Testis (tissue), 2 donors: ENCODE measurements around the gene KRTAP10-1.

Experiments used
- CTCF ChIP-seq, 3 experiments: fragments of 450-650 bp in 2 of 3; fragments of 200-600 bp in 1 of 3; sonication (generic) in 1 of 3; IDR thresholded peaks; one replicate each; pipeline ENCODE4 v1.5.1; 2016 to 2019; ENCODE audit warnings: antibody characterized with exemption in 3 of 3, mild to moderate bottlenecking in 2 of 3, moderate library complexity in 1 of 3
- POLR2A ChIP-seq: fragments of 450-650 bp; IDR thresholded peaks from one replicate; pipeline ENCODE4 v1.6.1; 2017; ENCODE audit warnings: antibody characterized with exemption, mild to moderate bottlenecking, moderate library complexity

- TF ChIP-seq CTCF (IDR thresholded peaks at IDR 0.05) (no peak), POLR2A (no peak)
Measured at GRCh38 chr21:44585892-44586291, 45.9 kb upstream of the KRTAP10-1 start.
